GM12891 (cell line): ENCODE results near the gene EIF3K.

ENCODE experiments used
- POLR2A ChIP-seq: IDR thresholded peaks from 2 replicates; pipeline ENCODE4 v1.6.1; 2011; ENCODE audit warnings: low read depth, low read length, control low read depth
- POLR2AphosphoS5 ChIP-seq: IDR thresholded peaks from 2 replicates; pipeline ENCODE4 v1.6.1; 2011; ENCODE audit warnings: low read depth, low read length, control low read depth

- TF ChIP-seq POLR2A (no peak), POLR2AphosphoS5 (no peak)
These were observed 47.3 kb upstream of the EIF3K start for GRCh38 chr19:38571682-38572081.
